ENCODE data around the gene SENP6.

SENP6 gene

GRCh38 chr6:75766387-75766786, 164.7 kb downstream of the SENP6 start:
- TF ChIP-seq CTCF (IDR thresholded peaks at IDR 0.05; ENCODE audit: low read depth, low read length), result no peak
- H3K4me3 ChIP-seq (ENCODE audit: low read depth, low read length), result no peak overlapping the region

All from WI38 (cell line).